ENCODE data around the gene GALNT18.

DNA sequence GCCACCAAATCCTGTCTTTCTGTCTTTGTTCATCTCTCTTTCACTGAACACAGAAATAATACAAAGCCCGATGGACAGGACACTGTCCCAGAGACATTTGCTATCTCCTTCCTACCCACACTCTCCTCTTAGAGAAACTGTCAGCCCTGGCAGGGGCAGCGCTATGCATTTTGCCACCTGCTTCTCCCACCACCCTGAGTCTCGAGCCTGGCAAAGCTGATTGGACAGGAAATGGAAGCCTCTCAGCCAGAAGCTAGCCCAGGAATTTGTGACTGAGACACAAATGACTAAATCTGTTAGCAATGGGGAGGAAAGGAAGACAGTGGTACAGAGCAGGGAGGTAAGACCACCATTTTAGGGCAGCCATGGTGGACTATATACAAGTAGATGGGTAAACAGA, 14.9 kb upstream of the GALNT18 start:
- TF ChIP-seq, protein P1, sequence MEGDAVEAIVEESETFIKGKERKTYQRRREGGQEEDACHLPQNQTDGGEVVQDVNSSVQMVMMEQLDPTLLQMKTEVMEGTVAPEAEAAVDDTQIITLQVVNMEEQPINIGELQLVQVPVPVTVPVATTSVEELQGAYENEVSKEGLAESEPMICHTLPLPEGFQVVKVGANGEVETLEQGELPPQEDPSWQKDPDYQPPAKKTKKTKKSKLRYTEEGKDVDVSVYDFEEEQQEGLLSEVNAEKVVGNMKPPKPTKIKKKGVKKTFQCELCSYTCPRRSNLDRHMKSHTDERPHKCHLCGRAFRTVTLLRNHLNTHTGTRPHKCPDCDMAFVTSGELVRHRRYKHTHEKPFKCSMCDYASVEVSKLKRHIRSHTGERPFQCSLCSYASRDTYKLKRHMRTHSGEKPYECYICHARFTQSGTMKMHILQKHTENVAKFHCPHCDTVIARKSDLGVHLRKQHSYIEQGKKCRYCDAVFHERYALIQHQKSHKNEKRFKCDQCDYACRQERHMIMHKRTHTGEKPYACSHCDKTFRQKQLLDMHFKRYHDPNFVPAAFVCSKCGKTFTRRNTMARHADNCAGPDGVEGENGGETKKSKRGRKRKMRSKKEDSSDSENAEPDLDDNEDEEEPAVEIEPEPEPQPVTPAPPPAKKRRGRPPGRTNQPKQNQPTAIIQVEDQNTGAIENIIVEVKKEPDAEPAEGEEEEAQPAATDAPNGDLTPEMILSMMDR (conservative IDR thresholded peaks at IDR 0.05; ENCODE audit: low read depth, low read length), result no peak
- TF ChIP-seq POLR2A (IDR thresholded peaks at IDR 0.05; ENCODE audit: low read depth, low read length) (no peak), RCOR1 (IDR thresholded peaks at IDR 0.05; ENCODE audit: insufficient replicate concordance, low read length) (no peak), MXI1 (IDR thresholded peaks at IDR 0.05; ENCODE audit: borderline replicate concordance, low read depth, low read length) (no peak), CEBPB (IDR thresholded peaks at IDR 0.05; ENCODE audit: low read depth, low read length) (no peak), BHLHE40 (IDR thresholded peaks at IDR 0.05; ENCODE audit: low read depth, low read length) (no peak)
- TF ChIP-seq, protein P2, sequence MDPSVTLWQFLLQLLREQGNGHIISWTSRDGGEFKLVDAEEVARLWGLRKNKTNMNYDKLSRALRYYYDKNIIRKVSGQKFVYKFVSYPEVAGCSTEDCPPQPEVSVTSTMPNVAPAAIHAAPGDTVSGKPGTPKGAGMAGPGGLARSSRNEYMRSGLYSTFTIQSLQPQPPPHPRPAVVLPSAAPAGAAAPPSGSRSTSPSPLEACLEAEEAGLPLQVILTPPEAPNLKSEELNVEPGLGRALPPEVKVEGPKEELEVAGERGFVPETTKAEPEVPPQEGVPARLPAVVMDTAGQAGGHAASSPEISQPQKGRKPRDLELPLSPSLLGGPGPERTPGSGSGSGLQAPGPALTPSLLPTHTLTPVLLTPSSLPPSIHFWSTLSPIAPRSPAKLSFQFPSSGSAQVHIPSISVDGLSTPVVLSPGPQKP (IDR thresholded peaks at IDR 0.05; ENCODE audit: borderline replicate concordance, low read depth, low read length), result no peak
- TF ChIP-seq, protein P3, sequence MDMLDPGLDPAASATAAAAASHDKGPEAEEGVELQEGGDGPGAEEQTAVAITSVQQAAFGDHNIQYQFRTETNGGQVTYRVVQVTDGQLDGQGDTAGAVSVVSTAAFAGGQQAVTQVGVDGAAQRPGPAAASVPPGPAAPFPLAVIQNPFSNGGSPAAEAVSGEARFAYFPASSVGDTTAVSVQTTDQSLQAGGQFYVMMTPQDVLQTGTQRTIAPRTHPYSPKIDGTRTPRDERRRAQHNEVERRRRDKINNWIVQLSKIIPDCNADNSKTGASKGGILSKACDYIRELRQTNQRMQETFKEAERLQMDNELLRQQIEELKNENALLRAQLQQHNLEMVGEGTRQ (IDR thresholded peaks at IDR 0.05; ENCODE audit: low read depth, low read length), result no peak

Data from IMR-90 (cell line).